Measurements from ENCODE around the gene CAB39.

Gene CAB39

GRCh38 chr2:230829293-230829692 lies 116.7 kb downstream of the CAB39 start:
- no peak for DNase-seq (ENCODE audit: low read depth)
- no peak for TF ChIP-seq CTCF (IDR thresholded peaks at IDR 0.05; ENCODE audit: control insufficient read depth, insufficient read depth, low read depth, low read length, missing control alignments)
- H3K4me3 ChIP-seq (ENCODE audit: control insufficient read depth, low read depth, low read length): no peak overlapping the region

- no peak for TF ChIP-seq CTCF (IDR thresholded peaks at IDR 0.05; ENCODE audit: control insufficient read depth, insufficient read depth, low read depth, low read length, missing control alignments)
- DNase-seq (ENCODE audit: low read depth): no peak
- H3K4me3 ChIP-seq (ENCODE audit: control insufficient read depth, low read depth, low read length): no peak overlapping the region
Observed at GRCh38 chr2:230829959-230830358, 117.3 kb downstream of the CAB39 start.

DNA sequence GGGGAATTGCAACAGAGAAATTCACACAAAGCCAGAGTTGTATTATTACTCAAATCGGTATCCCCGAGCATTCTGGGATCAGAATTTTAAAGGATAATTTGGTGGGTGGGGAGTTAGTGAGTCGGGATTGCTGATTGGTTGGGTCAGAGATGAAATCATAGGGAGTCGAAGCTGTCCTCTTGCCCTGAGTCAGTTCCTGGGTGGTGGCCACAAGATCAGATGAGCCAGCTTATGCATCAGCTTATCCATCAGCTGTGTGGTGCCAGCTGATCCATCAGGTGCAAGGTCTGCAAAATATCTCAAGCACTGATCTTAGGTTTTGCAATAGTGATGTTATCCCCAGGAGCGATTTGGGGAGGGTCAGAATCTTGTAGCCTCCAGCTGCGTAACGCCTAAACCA lies 117.8 kb downstream of the CAB39 start:
- no peak for DNase-seq (ENCODE audit: low read depth)
- no peak for TF ChIP-seq CTCF (IDR thresholded peaks at IDR 0.05; ENCODE audit: control insufficient read depth, insufficient read depth, low read depth, low read length, missing control alignments)
- no peak overlapping the region for H3K4me3 ChIP-seq (ENCODE audit: control insufficient read depth, low read depth, low read length)

DNA sequence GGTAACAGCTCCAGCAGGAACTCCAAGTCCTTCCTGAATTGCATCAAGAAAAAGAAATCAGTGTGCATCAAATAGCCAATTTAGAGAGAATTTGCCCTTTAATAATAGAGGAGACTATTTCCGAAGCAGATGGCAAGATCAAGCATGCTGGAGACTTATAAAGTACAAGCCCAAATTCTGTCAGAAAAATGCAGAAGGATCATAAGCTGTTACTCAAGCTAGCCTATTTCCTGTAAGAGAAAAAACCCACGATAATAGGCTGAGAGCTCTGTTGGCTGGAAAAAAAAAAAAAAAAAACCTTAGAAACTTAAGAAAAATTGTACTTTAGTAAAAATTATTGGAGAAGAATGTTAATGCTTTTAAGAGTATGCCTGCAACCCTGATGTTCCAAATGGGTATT lies 127.7 kb downstream of the CAB39 start:
- no peak for DNase-seq (ENCODE audit: low read depth)

DNA sequence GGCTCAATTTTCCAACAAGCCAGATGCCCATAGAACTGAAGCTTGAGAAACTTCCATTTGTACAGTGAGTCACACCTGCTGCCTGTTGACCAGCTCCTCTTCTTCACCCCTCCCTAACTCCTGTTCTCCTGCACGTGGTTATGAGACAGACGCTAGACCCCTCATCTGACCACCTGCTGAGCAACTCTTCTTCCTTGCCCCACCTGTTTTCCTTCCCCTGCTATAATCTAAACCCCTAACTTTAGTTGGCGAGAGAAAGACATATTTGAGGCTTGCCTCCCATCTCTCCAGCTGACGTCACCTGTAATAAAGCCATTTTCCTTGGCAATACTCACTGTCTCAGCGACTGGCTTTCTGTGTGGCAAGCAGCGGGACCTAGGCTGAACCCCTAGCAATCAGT lies 129.8 kb downstream of the CAB39 start:
- DNase-seq (ENCODE audit: low read depth): no peak
- no peak overlapping the region for H3K4me3 ChIP-seq (ENCODE audit: control insufficient read depth, low read depth, low read length)
- TF ChIP-seq CTCF (IDR thresholded peaks at IDR 0.05; ENCODE audit: control insufficient read depth, insufficient read depth, low read depth, low read length, missing control alignments): no peak

More for the DNA sequence above, 127.7 kb downstream of the CAB39 start:
- no peak overlapping the region for H3K4me3 ChIP-seq (ENCODE audit: control insufficient read depth, low read depth, low read length)
- no peak for TF ChIP-seq CTCF (IDR thresholded peaks at IDR 0.05; ENCODE audit: control insufficient read depth, insufficient read depth, low read depth, low read length, missing control alignments)

DNA sequence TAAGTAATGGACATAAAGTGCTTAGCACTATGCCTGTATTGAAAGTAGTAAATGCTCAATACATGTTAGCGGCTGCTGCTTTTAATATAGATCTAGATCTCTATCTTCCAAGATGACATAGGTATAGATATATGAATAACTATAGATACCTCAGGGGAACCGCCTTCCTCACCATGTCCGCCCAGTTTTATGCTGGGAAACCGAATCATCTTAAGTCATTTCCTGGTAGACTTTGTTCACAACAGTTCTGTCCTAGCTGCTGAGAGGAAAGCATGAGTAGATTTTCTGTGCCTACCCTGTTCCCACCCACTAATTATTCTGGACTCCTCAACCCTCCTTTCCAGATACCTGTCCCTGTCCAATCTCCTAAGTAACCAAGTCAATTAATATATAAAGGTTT lies 130.5 kb downstream of the CAB39 start:
- no peak for DNase-seq (ENCODE audit: low read depth)
- no peak overlapping the region for H3K4me3 ChIP-seq (ENCODE audit: control insufficient read depth, low read depth, low read length)
- TF ChIP-seq CTCF (IDR thresholded peaks at IDR 0.05; ENCODE audit: control insufficient read depth, insufficient read depth, low read depth, low read length, missing control alignments): no peak

DNA sequence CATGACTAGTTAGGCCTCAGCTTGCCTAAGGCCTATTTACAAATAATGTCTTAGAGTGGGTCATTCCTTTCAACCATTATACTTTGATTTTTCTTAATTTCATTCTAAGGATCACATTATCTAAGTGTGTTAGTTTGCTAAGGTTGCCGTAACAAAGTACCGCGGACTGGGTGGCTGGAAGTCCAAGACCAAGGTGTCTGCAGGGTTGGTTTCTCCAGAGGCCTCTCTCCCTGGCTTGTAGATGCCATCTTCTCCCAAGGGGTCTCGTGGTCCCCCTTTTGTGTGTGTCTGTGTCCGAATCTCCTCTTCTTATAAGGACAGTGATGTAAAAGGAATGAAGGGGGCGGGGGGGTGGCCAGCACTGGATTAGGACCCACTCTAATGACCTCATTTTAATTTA lies 133.7 kb downstream of the CAB39 start:
- DNase-seq (ENCODE audit: low read depth): no peak
- no peak for TF ChIP-seq CTCF (IDR thresholded peaks at IDR 0.05; ENCODE audit: control insufficient read depth, insufficient read depth, low read depth, low read length, missing control alignments)
- H3K4me3 ChIP-seq (ENCODE audit: control insufficient read depth, low read depth, low read length): no peak overlapping the region
